NCI-H1694 treated with DMSO at 0.1 percent for 48 hours (cell line): ENCODE data around the gene FAM171A1.
A peak's percentile ranks its signal among the peaks of the same experiment; 100 is the strongest.

ENCODE experiments used
- DNase-seq: peaks from one replicate; lab custom pipeline; 2025; lab: John Stamatoyannopoulos, UW

Gene FAM171A1

DNA sequence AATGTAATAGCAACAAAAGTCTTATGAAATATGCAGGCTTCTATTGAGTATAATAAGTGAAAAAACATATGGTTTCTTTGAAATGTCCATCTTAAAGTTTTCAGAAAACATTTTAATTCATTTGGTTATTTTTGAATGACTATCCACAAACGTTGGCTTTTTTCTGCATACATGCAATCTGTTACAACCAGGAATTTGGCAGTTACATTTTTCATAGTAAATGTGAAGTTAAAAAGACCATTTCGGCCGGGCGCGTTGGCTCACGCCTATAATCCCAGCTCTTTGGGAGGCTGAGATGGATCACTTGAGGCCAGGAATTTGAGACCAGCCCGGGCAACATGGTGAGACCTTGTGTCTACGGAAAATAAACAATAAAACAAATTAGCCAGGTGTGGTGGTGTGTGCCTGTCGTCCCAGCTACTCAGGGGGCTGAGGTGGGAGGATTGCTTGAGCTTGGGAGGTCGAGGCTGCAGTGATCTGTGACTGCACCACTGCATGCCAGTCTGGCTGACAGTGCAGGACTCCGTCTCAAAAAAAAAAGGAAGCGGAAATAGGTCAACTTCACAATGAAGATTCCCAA, 128.7 kb downstream of the FAM171A1 start:
- peak; percentile 7 for DNase-seq

- DNase-seq = peak; percentile 20
These were observed 129.8 kb downstream of the FAM171A1 start for GRCh38 chr10:15241306-15241705.

DNA sequence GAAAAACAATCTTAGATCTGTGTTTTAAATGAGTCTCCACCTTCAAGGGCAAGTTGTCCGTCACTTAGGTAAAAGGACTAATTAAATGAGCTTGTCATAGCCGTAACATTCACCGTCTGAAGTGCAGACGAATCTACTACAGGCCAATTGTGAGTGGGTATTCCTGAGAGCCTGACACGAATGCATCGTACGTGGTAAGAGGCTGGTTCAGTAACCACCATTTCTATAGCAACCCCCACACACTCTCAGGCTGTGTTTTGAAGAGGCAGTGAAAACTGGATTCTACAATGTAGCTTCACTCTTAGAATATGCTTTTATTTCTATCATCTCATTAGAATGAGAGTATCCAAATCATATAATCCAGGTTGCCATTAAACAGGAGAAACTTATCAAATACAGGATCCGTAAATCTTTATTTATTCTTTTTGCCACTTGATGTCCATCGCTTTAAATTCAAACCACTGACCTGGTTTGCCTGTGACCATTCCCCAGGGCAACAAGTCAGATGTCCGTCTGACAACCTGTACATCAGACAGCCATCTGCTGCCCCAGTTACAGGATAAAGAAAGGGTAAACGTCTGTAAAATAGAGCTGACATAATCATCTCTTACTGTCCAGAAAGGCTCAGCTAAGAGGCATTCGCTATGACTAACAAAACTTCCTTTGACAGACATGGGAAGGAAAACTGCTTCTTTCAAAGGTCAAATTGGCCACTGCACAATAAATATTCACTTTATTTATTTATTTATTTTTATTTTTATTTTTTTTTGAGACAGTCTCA, 132.3 kb downstream of the FAM171A1 start:
- DNase-seq = no peak

DNA sequence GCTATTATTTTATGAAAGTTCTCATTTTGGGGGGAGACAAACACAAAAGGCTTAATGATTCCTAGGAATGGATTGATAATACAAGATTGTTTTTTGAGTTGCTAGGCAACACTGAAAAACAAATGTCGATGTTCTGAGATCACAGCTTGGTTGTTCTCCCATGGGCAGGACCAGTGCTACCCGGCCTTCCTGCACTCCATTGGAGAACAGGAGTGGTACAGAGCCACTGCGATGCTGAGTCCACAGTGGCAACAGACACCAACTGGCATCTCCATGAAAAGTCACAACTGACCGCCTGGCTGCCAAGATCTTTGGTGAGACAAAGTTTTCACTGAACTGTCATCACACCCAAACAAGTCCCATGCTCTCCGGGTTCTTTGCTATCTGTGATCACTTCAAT, 133.7 kb downstream of the FAM171A1 start:
- DNase-seq = no peak

- DNase-seq = no peak
These were observed 134.7 kb downstream of the FAM171A1 start for GRCh38 chr10:15236340-15236739.

DNA sequence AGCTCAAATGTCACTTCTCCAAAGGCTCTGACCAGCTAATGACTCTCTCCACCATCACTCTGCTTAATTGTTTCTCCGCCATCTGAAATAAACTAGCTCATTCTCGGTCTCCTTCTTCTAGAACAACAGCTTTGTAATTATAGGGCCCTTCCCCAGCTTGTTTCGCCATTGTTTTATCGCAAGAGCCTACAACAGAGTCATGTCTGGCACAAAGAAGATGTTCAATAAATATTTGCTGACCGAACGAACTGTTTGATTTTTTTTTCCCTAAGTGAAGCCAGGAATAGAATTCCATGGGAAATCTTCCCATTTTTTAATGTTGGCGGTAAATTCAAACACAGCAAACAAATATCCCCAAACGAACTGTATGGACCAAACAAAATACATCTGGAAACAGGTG, 138.8 kb downstream of the FAM171A1 start:
- no peak for DNase-seq

- no peak for DNase-seq
These were observed 139.7 kb downstream of the FAM171A1 start for GRCh38 chr10:15231426-15231825.

DNA sequence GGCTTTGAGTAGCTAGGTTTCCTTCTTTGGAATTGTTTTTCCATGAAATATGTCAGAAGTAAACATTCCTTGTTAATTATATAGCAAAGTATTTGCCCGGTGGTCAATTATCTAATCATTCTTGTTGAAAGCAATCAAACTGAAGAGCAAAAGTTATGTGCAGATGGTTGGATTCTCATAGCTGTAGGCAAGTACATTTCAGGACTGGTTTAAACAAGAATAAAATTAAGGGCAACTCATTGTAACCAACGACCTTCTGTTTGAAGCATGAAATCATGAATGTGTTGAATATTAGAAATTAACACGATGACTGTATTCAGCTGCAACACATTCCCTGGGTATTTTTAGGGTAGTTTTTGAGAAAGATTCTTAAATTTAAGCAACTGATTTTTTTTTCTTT, 140.8 kb downstream of the FAM171A1 start:
- DNase-seq = no peak

GRCh38 chr10:15229268-15229667, 141.8 kb downstream of the FAM171A1 start:
- DNase-seq = no peak

GRCh38 chr10:15228426-15228825, 142.7 kb downstream of the FAM171A1 start:
- no peak for DNase-seq

- no peak for DNase-seq
These were observed 143.3 kb downstream of the FAM171A1 start for GRCh38 chr10:15227611-15228372.

GRCh38 chr10:15225511-15225910, 145.6 kb downstream of the FAM171A1 start:
- no peak for DNase-seq

DNA sequence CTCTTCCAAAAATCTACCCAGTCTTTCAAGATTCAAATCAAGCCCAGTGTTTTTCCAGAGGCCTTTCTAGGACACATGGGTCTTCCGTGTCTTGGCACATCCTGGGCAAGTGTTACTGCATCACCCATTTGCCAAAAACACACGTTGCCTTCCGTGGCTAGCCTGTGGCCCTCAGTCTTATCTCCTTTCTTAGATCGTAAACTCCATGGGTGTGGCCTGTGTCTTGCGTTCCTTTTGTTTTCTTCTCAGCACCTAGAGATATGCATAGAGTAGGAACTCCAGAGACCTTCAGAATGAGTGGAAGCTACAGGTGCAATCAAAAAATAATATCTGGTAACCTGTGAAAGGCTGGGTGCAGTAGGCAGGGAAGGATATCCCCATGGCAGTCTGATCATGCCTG, 146.1 kb downstream of the FAM171A1 start:
- DNase-seq = no peak

DNA sequence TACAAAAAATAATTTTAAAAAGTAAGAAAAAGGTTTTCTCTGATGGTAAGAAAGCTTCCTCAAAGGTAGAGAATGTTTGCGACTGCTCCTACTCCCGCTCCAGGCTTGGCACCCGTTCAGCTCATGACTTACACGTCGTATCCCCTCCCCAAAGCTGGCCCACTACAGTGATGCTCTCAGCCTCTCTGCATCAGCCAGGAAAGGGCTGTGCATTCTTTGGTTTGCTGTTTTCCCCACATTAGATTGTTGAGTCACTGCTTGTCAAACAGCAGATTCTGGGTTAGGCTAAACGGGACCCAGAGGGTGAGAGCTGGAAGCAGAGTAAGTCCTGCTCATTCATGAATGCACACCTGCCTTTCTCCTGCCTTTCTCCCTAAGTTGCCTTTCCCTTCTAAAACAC, 147.9 kb downstream of the FAM171A1 start:
- no peak for DNase-seq

- DNase-seq = no peak
These were observed 148.6 kb downstream of the FAM171A1 start for GRCh38 chr10:15222511-15222910.

DNA sequence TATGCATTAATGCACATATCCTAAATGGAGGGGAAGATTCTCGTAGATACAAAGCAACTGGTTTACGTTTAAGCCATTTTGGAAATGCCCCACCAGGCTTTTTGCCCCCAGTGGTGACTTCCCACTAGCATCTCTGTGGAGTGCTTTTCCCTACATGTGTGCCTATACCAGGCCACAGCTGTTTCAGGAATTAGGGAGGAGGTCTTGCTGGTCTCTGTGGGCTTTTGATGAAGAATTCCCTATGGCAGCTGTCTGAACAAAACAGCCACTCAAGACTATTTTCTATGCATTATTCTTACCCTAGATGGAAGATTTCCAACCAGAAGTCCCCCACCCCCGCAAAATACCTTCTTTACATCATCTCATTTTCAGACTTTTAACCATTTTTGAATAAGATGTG, 150.6 kb downstream of the FAM171A1 start:
- DNase-seq = no peak

DNA sequence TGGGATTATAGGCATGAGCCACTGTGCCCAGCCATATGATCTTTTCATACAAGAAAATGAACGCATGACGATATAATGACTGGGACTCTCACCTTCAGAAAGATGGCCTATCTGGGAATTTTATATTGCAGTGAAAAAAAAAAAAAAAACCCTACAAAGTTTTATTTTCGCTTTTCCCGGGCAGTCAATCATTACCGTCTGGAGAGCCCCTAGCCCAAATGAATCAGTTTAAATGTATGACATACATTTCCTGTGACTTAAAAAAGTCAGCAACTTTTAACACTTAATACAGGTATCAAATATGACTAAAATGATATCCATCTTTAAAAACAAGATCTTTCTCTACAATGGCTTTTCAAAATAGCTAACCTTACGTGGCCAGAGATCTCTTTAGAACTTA, 154.4 kb downstream of the FAM171A1 start:
- DNase-seq = no peak

DNA sequence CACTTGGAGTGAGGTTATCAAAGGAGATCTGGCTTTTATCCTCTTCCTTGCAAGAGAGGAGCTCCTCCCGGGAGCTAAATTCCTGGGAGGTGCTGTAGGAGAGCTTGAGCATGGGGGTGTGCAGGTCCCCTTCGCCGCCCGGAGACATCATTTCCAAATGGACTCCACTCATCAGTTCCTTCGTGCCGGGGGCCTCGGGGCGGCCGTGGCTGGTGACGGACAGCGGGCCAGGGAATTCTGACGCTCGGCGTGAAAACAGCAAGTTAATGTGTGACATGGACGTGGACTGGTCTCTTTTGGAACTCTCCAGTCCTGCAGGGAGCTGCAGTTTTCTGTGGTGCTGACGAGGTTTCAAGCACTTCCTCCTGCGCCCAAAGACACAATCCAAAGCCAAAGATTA, 156.9 kb downstream of the FAM171A1 start:
- DNase-seq = no peak

- DNase-seq = no peak
These were observed 157.6 kb downstream of the FAM171A1 start for GRCh38 chr10:15213461-15213861.

DNA sequence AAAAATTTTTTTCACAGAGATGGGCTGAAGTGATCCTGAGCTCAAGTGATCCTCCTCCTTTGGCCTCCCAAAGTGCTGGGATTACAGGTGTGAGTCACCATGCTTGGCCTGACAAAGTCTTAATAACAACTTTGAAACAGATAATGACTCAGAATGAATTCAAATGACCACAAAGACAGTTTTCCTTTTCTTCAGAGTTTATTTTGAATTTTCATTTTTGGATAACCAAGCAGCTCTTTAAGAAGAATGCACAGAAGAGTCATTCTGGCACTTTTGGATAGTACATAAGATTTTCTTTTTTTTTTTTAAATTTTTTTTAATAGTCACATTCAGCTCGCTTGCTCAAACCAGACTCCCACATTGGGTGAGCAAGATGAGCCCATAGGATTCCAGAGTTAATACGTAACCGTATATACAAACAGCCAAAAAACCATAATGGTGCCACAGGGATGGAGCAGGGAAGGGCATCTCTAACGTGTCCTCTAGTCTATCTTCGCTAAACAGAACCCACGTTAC, 159.6 kb downstream of the FAM171A1 start:
- DNase-seq = no peak

GRCh38 chr10:15210521-15210920, 160.6 kb downstream of the FAM171A1 start:
- no peak for DNase-seq

GRCh38 chr10:15209827-15210509, 161.1 kb downstream of the FAM171A1 start:
- DNase-seq = peak; percentile 46
